Body of pancreas (tissue), 4 donors: Measurements from ENCODE around the gene ATP5MK.
"Not testable (repeated sequence)": the region's sequence is repeated elsewhere in the genome, so short reads cannot be mapped to it uniquely, and the experiment has no call there.

Experiments used
- CTCF ChIP-seq, 7 experiments: fragments of 450-650 bp in 4 of 7; fragments of 200-600 bp in 3 of 7; sonication (generic) in 3 of 7; IDR thresholded peaks; one replicate each; pipeline ENCODE4 v1.5.1; 2016 to 2019; ENCODE audit warnings: antibody characterized with exemption in 7 of 7
- POLR2A ChIP-seq, 3 donors: fragments of 450-650 bp; IDR thresholded peaks; one replicate each; pipeline ENCODE4 v1.6.1; 2016; ENCODE audit warnings: antibody characterized with exemption in 3 of 3, mild to moderate bottlenecking in 2 of 3

DNA sequence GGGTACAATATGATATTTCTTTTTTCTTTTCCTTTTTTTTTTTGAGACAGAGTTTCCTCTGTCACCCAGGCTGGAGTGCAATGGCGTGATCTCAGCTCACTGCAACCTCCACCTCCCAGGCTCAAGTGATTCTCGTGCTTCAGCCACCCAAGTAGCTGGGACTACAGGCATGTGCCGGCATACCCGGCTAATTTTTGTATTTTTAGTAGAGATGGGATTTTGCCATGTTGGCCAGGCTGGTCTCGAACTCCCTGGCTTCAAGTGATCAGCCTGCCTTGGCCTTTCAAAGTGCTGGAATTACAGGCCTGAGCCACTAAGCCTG lies 20.8 kb upstream of the ATP5MK start:
- not testable (repeated sequence) for TF ChIP-seq CTCF, POLR2A (IDR thresholded peaks at IDR 0.05)
